IMR-90 (cell line): ENCODE data around the gene ELL2. TPM values are rescaled to one million over a fixed set of nuclear protein-coding genes. Genes with fewer than 3 reads are reported as not detected.
A peak's percentile ranks its signal among the peaks of the same experiment; 100 is the strongest.

Source experiments
- ATAC-seq: fragments of 200-7000 bp; cut with Tn5 transposase; 2 replicates; pipeline ENCODE4 v1.9.1; 2020; ENCODE audit warnings: low read depth, mild to moderate bottlenecking, moderate library complexity
- BruUV-seq: library from RNA; stranded (reverse); fragments of 400-500 nt; replicated peaks from 2 replicates; lab custom pipeline; 2021; lab: Mats Ljungman, UMichigan
- CTCF ChIA-PET: fragments of 300-600 bp; formaldehyde crosslinking; extraction: SDS; loops from one replicate; lab custom pipeline; 2021; ENCODE audit warnings: antibody characterized with exemption; lab: Yijun Ruan, JAX
- POLR2A ChIA-PET: fragments of 300-600 bp; sonication (Branson Sonifier 250); formaldehyde crosslinking; loops from one replicate; lab custom pipeline; 2022; ENCODE audit warnings: antibody characterized with exemption; ENCODE audit not compliant: unreplicated experiment; lab: Charles Lee
- DNase-seq: peaks from one replicate; pipeline ENCODE4 v3.0.0; 2013
- H2AFZ ChIP-seq: replicated peaks from 2 replicates; pipeline ENCODE3; 2013; ENCODE audit warnings: low read length, mild to moderate bottlenecking; ENCODE audit not compliant: poor library complexity
- H2AK5ac ChIP-seq: 2 replicates; pipeline ENCODE4 v1.6.1; 2013; ENCODE audit warnings: low read depth, low read length, inconsistent platforms
- H2AK9ac ChIP-seq: replicated peaks from 2 replicates; pipeline ENCODE3; 2013; ENCODE audit warnings: mild to moderate bottlenecking, low read depth, low read length, moderate library complexity; ENCODE audit not compliant: poor library complexity
- H2BK120ac ChIP-seq: 2 replicates; pipeline ENCODE4 v1.6.1; 2013; ENCODE audit warnings: low read depth, low read length, inconsistent platforms
- H2BK15ac ChIP-seq: 3 replicates; pipeline ENCODE4 v1.6.1; 2013; ENCODE audit warnings: low read depth, low read length, inconsistent platforms
- H2BK20ac ChIP-seq: 2 replicates; pipeline ENCODE4 v1.6.1; 2013; ENCODE audit warnings: low read depth, mild to moderate bottlenecking, inconsistent platforms, low read length, moderate library complexity
- H2BK5ac ChIP-seq: 2 replicates; pipeline ENCODE4 v1.6.1; 2013; ENCODE audit warnings: mild to moderate bottlenecking, low read depth, low read length, inconsistent platforms; ENCODE audit not compliant: poor library complexity, severe bottlenecking
- H3K14ac ChIP-seq: replicated peaks from 2 replicates; pipeline ENCODE4 v1.6.1; 2013; ENCODE audit warnings: low read depth, low read length, inconsistent platforms
- H3K18ac ChIP-seq: 2 replicates; pipeline ENCODE4 v1.6.1; 2013; ENCODE audit warnings: low read depth, low read length, control low read depth
- H3K23ac ChIP-seq: 2 replicates; pipeline ENCODE4 v1.6.1; 2013; ENCODE audit warnings: low read depth, low read length, inconsistent platforms
- H3K27ac ChIP-seq: 2 replicates; pipeline ENCODE4 v1.5.1; 2013; ENCODE audit warnings: mild to moderate bottlenecking, control low read depth, low read length; ENCODE audit not compliant: insufficient read depth
- H3K27me3 ChIP-seq: 2 replicates; pipeline ENCODE4 v1.6.1; 2013; ENCODE audit warnings: low read length; ENCODE audit not compliant: control insufficient read depth, insufficient read depth
- H3K36me3 ChIP-seq: 2 replicates; pipeline ENCODE4 v1.6.1; 2013; ENCODE audit warnings: low read length, mixed read lengths; ENCODE audit not compliant: control insufficient read depth, insufficient read depth
- H3K4ac ChIP-seq: 2 replicates; pipeline ENCODE4 v1.6.1; 2013; ENCODE audit warnings: low read depth, low read length, inconsistent platforms
- H3K4me1 ChIP-seq: 2 replicates; pipeline ENCODE4 v1.6.1; 2013; ENCODE audit warnings: low read length, mixed read lengths; ENCODE audit not compliant: control insufficient read depth, insufficient read depth
- H3K4me2 ChIP-seq: 2 replicates; pipeline ENCODE4 v1.6.1; 2013; ENCODE audit warnings: low read depth, mild to moderate bottlenecking, control low read depth, low read length, moderate library complexity
- H3K4me3 ChIP-seq: 2 replicates; pipeline ENCODE4 v1.5.1; 2013; ENCODE audit warnings: low read depth, mild to moderate bottlenecking, control low read depth, low read length, moderate library complexity; ENCODE audit not compliant: insufficient read depth
- H3K56ac ChIP-seq: 2 replicates; pipeline ENCODE4 v1.6.1; 2013; ENCODE audit warnings: low read length, inconsistent platforms; ENCODE audit not compliant: insufficient read depth; ENCODE audit errors: extremely low read depth
- H3K79me1 ChIP-seq, 2 experiments: 2 replicates each; pipeline ENCODE4 v1.6.1; 2013; ENCODE audit warnings: low read length in 2 of 2, inconsistent platforms in 1 of 2, low read depth in 1 of 2
- H3K9ac ChIP-seq: 2 replicates; pipeline ENCODE4 v1.6.1; 2013; ENCODE audit warnings: low read depth, low read length, control low read depth
- H3K9me1 ChIP-seq: 2 replicates; pipeline ENCODE4 v1.6.1; 2013; ENCODE audit warnings: low read length, inconsistent platforms; ENCODE audit not compliant: insufficient read depth
- H3K9me3 ChIP-seq: 2 replicates; pipeline ENCODE4 v1.6.1; 2013; ENCODE audit warnings: low read length; ENCODE audit not compliant: control insufficient read depth, insufficient read depth
- H4K20me1 ChIP-seq: 2 replicates; pipeline ENCODE4 v1.6.1; 2013; ENCODE audit warnings: low read length, inconsistent platforms; ENCODE audit not compliant: insufficient read depth
- H4K5ac ChIP-seq: 2 replicates; pipeline ENCODE4 v1.6.1; 2013; ENCODE audit warnings: mild to moderate bottlenecking, low read depth, low read length, control low read depth
- H4K8ac ChIP-seq, 2 experiments: 2 replicates each; pipeline ENCODE4 v1.6.1; 2013; ENCODE audit warnings: low read depth in 2 of 2, low read length in 2 of 2, control low read depth in 1 of 2, inconsistent platforms in 1 of 2
- H4K91ac ChIP-seq: 2 replicates; pipeline ENCODE4 v1.6.1; 2013; ENCODE audit warnings: low read depth, low read length, inconsistent platforms; ENCODE audit not compliant: insufficient read depth
- CEBPB ChIP-seq: IDR thresholded peaks from 2 replicates; pipeline ENCODE4 v1.6.1; 2012; ENCODE audit warnings: low read depth, low read length, improper control_type of control experiment
- MAFK ChIP-seq: IDR thresholded peaks from 2 replicates; pipeline ENCODE4 v1.6.1; 2012; ENCODE audit warnings: low read depth, low read length, improper control_type of control experiment
- dilution Hi-C: fragments of 300-500 bp; cut with HindIII; formaldehyde crosslinking; loops from one replicate; pipeline ENCODE4 v1.14.3; 2018; ENCODE audit warnings: low sequenced_read_pairs; ENCODE audit not compliant: unreplicated experiment
- in situ Hi-C: fragments of 300-500 bp; cut with MboI; formaldehyde crosslinking; loops from 3 replicates; pipeline ENCODE4 v1.14.3; 2019; ENCODE audit warnings: low sequenced_read_pairs, inconsistent platforms, mixed read lengths
- intact Hi-C: fragments of 100-400 bp; cut with micrococcal nuclease; formaldehyde crosslinking; loops from 2 replicates; pipeline ENCODE4 v1.10.0; 2022
- polyA plus RNA-seq, 3 experiments: library from polyadenylated mRNA; depleted of rRNA; stranded (reverse); fragments of >200 nt; gene quantifications; 2 replicates each; pipeline ENCODE4 v1.2.3, GENCODE V29; 2012; ENCODE audit warnings: low replicate concordance in 1 of 3
- total RNA-seq: library from RNA; depleted of rRNA; stranded (reverse); fragments of >200 nt; gene quantifications from 2 replicates; pipeline ENCODE4 v1.2.3, GENCODE V29; 2012

ELL2 gene
- total and polyA plus RNA-seq, 2 of the 4 experiments (the other 2 are of a cell fraction): 61.4 to 92.5 TPM

- Histone ChIP-seq H3K23ac (no peak overlapping the region), H3K9me3 (no peaks in the 10 kb centered on the region), H4K8ac (no peak overlapping the region), H3K4ac (no peak overlapping the region), H3K4me2 (no peak overlapping the region), H3K4me1 (peaks cover 19% of the 10 kb centered on the region), H3K14ac (peak overlapping the region; percentile 50; the same call in 1 of the 2 replicates), H3K4me3 (no peak overlapping the region), H4K91ac (no peak overlapping the region), H2BK120ac (no peak overlapping the region), H2AK5ac (no peak overlapping the region), H3K79me1 (peaks cover 13 to 71% of the 10 kb centered on the region in 2 experiments), H3K9me1 (peaks cover 20% of the 10 kb centered on the region), H2BK15ac (no peak overlapping the region), H3K56ac (no peak overlapping the region), H2AK9ac (no peak overlapping the region), H2AFZ (no peak overlapping the region), H2BK5ac (no peak overlapping the region), H4K5ac (no peak overlapping the region), H2BK20ac (no peak overlapping the region), H4K20me1 (peaks cover 81% of the 10 kb centered on the region), H3K27ac (no peak overlapping the region), H3K36me3 (peaks cover 45% of the 10 kb centered on the region), H3K18ac (no peak overlapping the region), H3K27me3 (no peaks in the 10 kb centered on the region), H3K9ac (no peak overlapping the region)
- DNase-seq (no peak), ATAC-seq (no peak)
- POLR2A ChIA-PET: no interaction called here
- intact Hi-C loops: no loop called here
- CTCF ChIA-PET: no interaction called here
- peak; percentile 96 for TF ChIP-seq MAFK
- TF ChIP-seq CEBPB: no peak
- BruUV-seq: no TSS peak
- dilution Hi-C loops: no loop called here
- in situ Hi-C loops: no loop called here
Observed at GRCh38 chr5:95917207-95917606, 44.4 kb downstream of the ELL2 start.
